ENCODE measurements around the gene PCNX2. TPM values are rescaled to one million over a fixed set of nuclear protein-coding genes. Genes with fewer than 3 reads are reported as not detected.
A peak's percentile ranks its signal among the peaks of the same experiment; 100 is the strongest.

PCNX2 gene
- polyA plus RNA-seq, 1 donor (not counting 4 experiments of a cell fraction or from before 2014, with no cell fraction given), result 18.0 TPM

DNA sequence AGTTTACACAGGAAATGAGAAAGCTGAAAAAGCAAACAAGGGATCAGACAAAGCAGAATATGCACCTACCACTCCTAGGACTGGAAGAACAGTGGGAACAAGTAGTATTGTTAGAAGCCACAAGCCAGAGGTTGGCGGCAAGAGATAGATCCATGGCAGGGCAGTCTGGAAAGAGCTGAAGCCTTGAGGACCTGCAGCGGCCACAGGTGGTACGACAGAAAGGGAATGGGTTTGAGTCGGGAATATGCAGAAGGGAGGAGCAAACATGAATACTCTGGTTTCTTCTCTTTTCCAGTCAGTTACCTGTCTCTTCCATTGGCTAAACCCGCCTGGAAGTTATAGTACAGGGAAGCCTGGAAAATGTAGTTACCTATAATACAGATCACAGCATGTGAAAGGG is 3.9 kb upstream of the PCNX2 start:
- Histone ChIP-seq H3K9me1 (ENCODE audit: control insufficient read depth, extremely low read depth, insufficient read depth, low read length) (no peaks in the 10 kb centered on the region), H3K4me2 (ENCODE audit: control insufficient read depth, extremely low read depth, insufficient read depth, low read depth, low read length) (no peak overlapping the region), H3K9me3 (ENCODE audit: control insufficient read depth, low read depth, low read length) (no peaks in the 10 kb centered on the region), H3K36me3 (ENCODE audit: control insufficient read depth in 2 of 2, extremely low read depth in 1 of 2, insufficient read depth in 2 of 2, low read length in 2 of 2) (no peaks in the 10 kb centered on the region), H3K9ac (ENCODE audit: control insufficient read depth, extremely low read depth, insufficient read depth, low read length) (no peak overlapping the region), H3K4me3 (ENCODE audit: control insufficient read depth in 2 of 3, extremely low read depth in 1 of 3, insufficient read depth in 2 of 3, low read depth in 1 of 3, low read length in 3 of 3) (no peak overlapping the region), H3K79me2 (ENCODE audit: control insufficient read depth, insufficient read depth, low read length) (peaks cover 9% of the 10 kb centered on the region), H3K27me3 (ENCODE audit: control insufficient read depth, extremely low read depth, insufficient read depth, low read length) (no peaks in the 10 kb centered on the region), H3K4me1 (ENCODE audit: control insufficient read depth, extremely low read depth, insufficient read depth, low read length) (peaks cover 10% of the 10 kb centered on the region), H4K20me1 (ENCODE audit: control insufficient read depth, extremely low read depth, insufficient read depth, low read length) (no peaks in the 10 kb centered on the region), H3K27ac (ENCODE audit: control insufficient read depth, insufficient read depth, low read length) (no peak overlapping the region), H2AFZ (ENCODE audit: control insufficient read depth, low read length) (no peak overlapping the region)
- DNase-seq (ENCODE audit: low read depth, low spot score), result no peak
- dilution Hi-C loops (cut with MboI; ENCODE audit: extremely low pct_ligation_motif_present, low sequenced_read_pairs), result no loop called here
- no peak for FAIRE-seq
- TF ChIP-seq EZH2 (IDR thresholded peaks at IDR 0.05; ENCODE audit: low read length), result no peak
- TF ChIP-seq, protein P1, sequence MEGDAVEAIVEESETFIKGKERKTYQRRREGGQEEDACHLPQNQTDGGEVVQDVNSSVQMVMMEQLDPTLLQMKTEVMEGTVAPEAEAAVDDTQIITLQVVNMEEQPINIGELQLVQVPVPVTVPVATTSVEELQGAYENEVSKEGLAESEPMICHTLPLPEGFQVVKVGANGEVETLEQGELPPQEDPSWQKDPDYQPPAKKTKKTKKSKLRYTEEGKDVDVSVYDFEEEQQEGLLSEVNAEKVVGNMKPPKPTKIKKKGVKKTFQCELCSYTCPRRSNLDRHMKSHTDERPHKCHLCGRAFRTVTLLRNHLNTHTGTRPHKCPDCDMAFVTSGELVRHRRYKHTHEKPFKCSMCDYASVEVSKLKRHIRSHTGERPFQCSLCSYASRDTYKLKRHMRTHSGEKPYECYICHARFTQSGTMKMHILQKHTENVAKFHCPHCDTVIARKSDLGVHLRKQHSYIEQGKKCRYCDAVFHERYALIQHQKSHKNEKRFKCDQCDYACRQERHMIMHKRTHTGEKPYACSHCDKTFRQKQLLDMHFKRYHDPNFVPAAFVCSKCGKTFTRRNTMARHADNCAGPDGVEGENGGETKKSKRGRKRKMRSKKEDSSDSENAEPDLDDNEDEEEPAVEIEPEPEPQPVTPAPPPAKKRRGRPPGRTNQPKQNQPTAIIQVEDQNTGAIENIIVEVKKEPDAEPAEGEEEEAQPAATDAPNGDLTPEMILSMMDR (optimal IDR thresholded peaks at IDR 0.05 in 1 of 3, IDR thresholded peaks at IDR 0.05 in 1 of 3, conservative IDR thresholded peaks at IDR 0.05 in 1 of 3; ENCODE audit: extremely low read depth in 1 of 3, insufficient read depth in 2 of 3, low read length in 3 of 3), result no peak

DNA sequence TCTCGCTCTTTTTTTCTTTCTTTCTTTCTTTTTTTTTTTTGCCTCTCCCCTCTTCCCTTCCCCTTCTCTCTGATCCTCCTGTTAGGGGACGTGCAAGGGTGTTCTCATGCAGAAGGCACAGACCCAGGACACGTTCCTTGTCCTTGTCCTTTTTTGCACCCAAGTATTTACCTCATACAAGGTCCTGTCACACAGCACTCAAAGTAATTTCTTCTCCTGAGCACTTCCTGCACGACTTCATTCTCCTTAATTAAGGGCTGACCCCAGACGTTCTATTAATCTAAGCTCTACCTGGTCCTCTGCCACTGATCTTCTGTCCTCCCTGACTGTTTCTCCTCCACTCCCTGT is 424 bp upstream of the PCNX2 start:
- peak overlapping the region; percentile 37 for H2AFZ ChIP-seq (ENCODE audit: control insufficient read depth, low read length)
- TF ChIP-seq EZH2 (IDR thresholded peaks at IDR 0.05; ENCODE audit: low read length), result no peak
- TF ChIP-seq, protein P1 (optimal IDR thresholded peaks at IDR 0.05 in 1 of 3, IDR thresholded peaks at IDR 0.05 in 1 of 3, conservative IDR thresholded peaks at IDR 0.05 in 1 of 3; ENCODE audit: extremely low read depth in 1 of 3, insufficient read depth in 2 of 3, low read length in 3 of 3), result no peak
- peak overlapping the region; percentile 81 to 98 (median 93) for H3K4me3 ChIP-seq (ENCODE audit: control insufficient read depth in 2 of 3, extremely low read depth in 1 of 3, insufficient read depth in 2 of 3, low read depth in 1 of 3, low read length in 3 of 3)
- peak overlapping the region; percentile 94 for H3K27ac ChIP-seq (ENCODE audit: control insufficient read depth, insufficient read depth, low read length)
- H4K20me1 ChIP-seq (ENCODE audit: control insufficient read depth, extremely low read depth, insufficient read depth, low read length), result no peaks in the 10 kb centered on the region
- FAIRE-seq (no peak), DNase-seq (ENCODE audit: low read depth, low spot score) (no peak)
- H3K27me3 ChIP-seq (ENCODE audit: control insufficient read depth, extremely low read depth, insufficient read depth, low read length), result no peaks in the 10 kb centered on the region
- H3K9me1 ChIP-seq (ENCODE audit: control insufficient read depth, extremely low read depth, insufficient read depth, low read length), result no peaks in the 10 kb centered on the region
- H3K9ac ChIP-seq (ENCODE audit: control insufficient read depth, extremely low read depth, insufficient read depth, low read length), result peak overlapping the region; percentile 93
- dilution Hi-C loops (cut with MboI; ENCODE audit: extremely low pct_ligation_motif_present, low sequenced_read_pairs), result no loop called here
- peaks cover 0 to 6% of the 10 kb centered on the region in 2 experiments for H3K36me3 ChIP-seq (ENCODE audit: control insufficient read depth in 2 of 2, extremely low read depth in 1 of 2, insufficient read depth in 2 of 2, low read length in 2 of 2)
- H3K79me2 ChIP-seq (ENCODE audit: control insufficient read depth, insufficient read depth, low read length), result peaks cover 37% of the 10 kb centered on the region
- no peaks in the 10 kb centered on the region for H3K9me3 ChIP-seq (ENCODE audit: control insufficient read depth, low read depth, low read length)
- H3K4me2 ChIP-seq (ENCODE audit: control insufficient read depth, extremely low read depth, insufficient read depth, low read depth, low read length), result peak overlapping the region; percentile 72
- peaks cover 35% of the 10 kb centered on the region for H3K4me1 ChIP-seq (ENCODE audit: control insufficient read depth, extremely low read depth, insufficient read depth, low read length)
